ENCODE data around the gene TBPL2. TPM values are rescaled to one million over a fixed set of nuclear protein-coding genes. Genes with fewer than 3 reads are reported as not detected.
"Not testable (repeated sequence)": the region's sequence is repeated elsewhere in the genome, so short reads cannot be mapped to it uniquely, and the experiment has no call there.

Gene TBPL2
- total RNA-seq, 1 experiment from 2014 or later, result not detected

GRCh38 chr14:55404173-55404854, 36.1 kb downstream of the TBPL2 start:
- DNase-seq, result no peak

GRCh38 chr14:55401751-55402150, 38.7 kb downstream of the TBPL2 start:
- Histone ChIP-seq H3K4me3 (ENCODE audit: insufficient read depth, low read depth, low read length) (no peak overlapping the region), H3K27me3 (ENCODE audit: control insufficient read depth, insufficient read depth, low read length) (no peaks in the 10 kb centered on the region), H3K36me3 (replicated peaks; ENCODE audit: control insufficient read depth, insufficient read depth, low read length) (no peaks in the 10 kb centered on the region)
- no peak for DNase-seq

More at GRCh38 chr14:55404173-55404854, 36.1 kb downstream of the TBPL2 start:
- Histone ChIP-seq H3K27me3 (ENCODE audit: control insufficient read depth, insufficient read depth, low read length) (no peaks in the 10 kb centered on the region), H3K4me3 (ENCODE audit: insufficient read depth, low read depth, low read length) (no peak overlapping the region), H3K36me3 (replicated peaks; ENCODE audit: control insufficient read depth, insufficient read depth, low read length) (no peaks in the 10 kb centered on the region)

GRCh38 chr14:55399852-55400251, 40.6 kb downstream of the TBPL2 start:
- Histone ChIP-seq H3K27me3 (ENCODE audit: control insufficient read depth, insufficient read depth, low read length) (no peaks in the 10 kb centered on the region), H3K36me3 (replicated peaks; ENCODE audit: control insufficient read depth, insufficient read depth, low read length) (no peaks in the 10 kb centered on the region), H3K4me3 (ENCODE audit: insufficient read depth, low read depth, low read length) (no peak overlapping the region)
- DNase-seq, result no peak

GRCh38 chr14:55399183-55399582, 41.2 kb downstream of the TBPL2 start:
- Histone ChIP-seq H3K27me3 (ENCODE audit: control insufficient read depth, insufficient read depth, low read length) (no peaks in the 10 kb centered on the region), H3K36me3 (replicated peaks; ENCODE audit: control insufficient read depth, insufficient read depth, low read length) (no peaks in the 10 kb centered on the region), H3K4me3 (ENCODE audit: insufficient read depth, low read depth, low read length) (no peak overlapping the region)
- no peak for DNase-seq

- Histone ChIP-seq H3K36me3 (replicated peaks; ENCODE audit: control insufficient read depth, insufficient read depth, low read length) (no peaks in the 10 kb centered on the region), H3K4me3 (ENCODE audit: insufficient read depth, low read depth, low read length) (no peak overlapping the region), H3K27me3 (ENCODE audit: control insufficient read depth, insufficient read depth, low read length) (no peaks in the 10 kb centered on the region)
- DNase-seq, result no peak
Measured at GRCh38 chr14:55398679-55399078, 41.7 kb downstream of the TBPL2 start.

- H3K36me3 ChIP-seq (replicated peaks; ENCODE audit: control insufficient read depth, insufficient read depth, low read length), result no peaks in the 10 kb centered on the region
- H3K4me3 ChIP-seq (ENCODE audit: insufficient read depth, low read depth, low read length), result no peak overlapping the region
- no peaks in the 10 kb centered on the region for H3K27me3 ChIP-seq (ENCODE audit: control insufficient read depth, insufficient read depth, low read length)
- DNase-seq, result no peak
Measured at GRCh38 chr14:55389330-55389729, 51.1 kb downstream of the TBPL2 start.

GRCh38 chr14:55388160-55388559, 52.3 kb downstream of the TBPL2 start:
- Histone ChIP-seq H3K36me3 (replicated peaks; ENCODE audit: control insufficient read depth, insufficient read depth, low read length) (no peaks in the 10 kb centered on the region), H3K4me3 (ENCODE audit: insufficient read depth, low read depth, low read length) (no peak overlapping the region), H3K27me3 (ENCODE audit: control insufficient read depth, insufficient read depth, low read length) (no peaks in the 10 kb centered on the region)
- no peak for DNase-seq

- no peak for DNase-seq
- Histone ChIP-seq H3K4me3 (ENCODE audit: insufficient read depth, low read depth, low read length) (no peak overlapping the region), H3K36me3 (replicated peaks; ENCODE audit: control insufficient read depth, insufficient read depth, low read length) (no peaks in the 10 kb centered on the region), H3K27me3 (ENCODE audit: control insufficient read depth, insufficient read depth, low read length) (no peaks in the 10 kb centered on the region)
Measured at GRCh38 chr14:55387121-55387520, 53.3 kb downstream of the TBPL2 start.

GRCh38 chr14:55386037-55386808, 54.2 kb downstream of the TBPL2 start:
- Histone ChIP-seq H3K36me3 (replicated peaks; ENCODE audit: control insufficient read depth, insufficient read depth, low read length) (peaks cover 2% of the 10 kb centered on the region; the same call in 1 of the 2 replicates), H3K4me3 (ENCODE audit: insufficient read depth, low read depth, low read length) (no peak overlapping the region), H3K27me3 (ENCODE audit: control insufficient read depth, insufficient read depth, low read length) (no peaks in the 10 kb centered on the region)
- no peak for DNase-seq

- H3K36me3 ChIP-seq (replicated peaks; ENCODE audit: control insufficient read depth, insufficient read depth, low read length), result peaks cover 5% of the 10 kb centered on the region
- no peak for DNase-seq
- no peaks in the 10 kb centered on the region for H3K27me3 ChIP-seq (ENCODE audit: control insufficient read depth, insufficient read depth, low read length)
- H3K4me3 ChIP-seq (ENCODE audit: insufficient read depth, low read depth, low read length), result no peak overlapping the region
Measured at GRCh38 chr14:55384536-55384935, 55.9 kb downstream of the TBPL2 start.

- H3K27me3 ChIP-seq (ENCODE audit: control insufficient read depth, insufficient read depth, low read length), result no peaks in the 10 kb centered on the region
- no peak overlapping the region for H3K4me3 ChIP-seq (ENCODE audit: insufficient read depth, low read depth, low read length)
- H3K36me3 ChIP-seq (replicated peaks; ENCODE audit: control insufficient read depth, insufficient read depth, low read length), result peaks cover 5% of the 10 kb centered on the region
- no peak for DNase-seq
Measured at GRCh38 chr14:55383541-55384140, 56.8 kb downstream of the TBPL2 start.

- not testable (repeated sequence) for DNase-seq; H3K4me3 ChIP-seq (ENCODE audit: insufficient read depth, low read depth, low read length); H3K36me3 ChIP-seq (replicated peaks; ENCODE audit: control insufficient read depth, insufficient read depth, low read length); H3K27me3 ChIP-seq (ENCODE audit: control insufficient read depth, insufficient read depth, low read length)
Measured at GRCh38 chr14:55383056-55383466, 57.4 kb downstream of the TBPL2 start.

- peaks cover 5% of the 10 kb centered on the region for H3K36me3 ChIP-seq (replicated peaks; ENCODE audit: control insufficient read depth, insufficient read depth, low read length)
- H3K27me3 ChIP-seq (ENCODE audit: control insufficient read depth, insufficient read depth, low read length), result no peaks in the 10 kb centered on the region
- no peak for DNase-seq
- no peak overlapping the region for H3K4me3 ChIP-seq (ENCODE audit: insufficient read depth, low read depth, low read length)
Measured at GRCh38 chr14:55382483-55382882, 57.9 kb downstream of the TBPL2 start.

- no peak for DNase-seq
- H3K4me3 ChIP-seq (ENCODE audit: insufficient read depth, low read depth, low read length), result no peak overlapping the region
- peaks cover 5% of the 10 kb centered on the region for H3K36me3 ChIP-seq (replicated peaks; ENCODE audit: control insufficient read depth, insufficient read depth, low read length)
- H3K27me3 ChIP-seq (ENCODE audit: control insufficient read depth, insufficient read depth, low read length), result no peaks in the 10 kb centered on the region
Measured at GRCh38 chr14:55381561-55381960, 58.9 kb downstream of the TBPL2 start.

GRCh38 chr14:55381040-55381439, 59.4 kb downstream of the TBPL2 start:
- Histone ChIP-seq H3K36me3 (replicated peaks; ENCODE audit: control insufficient read depth, insufficient read depth, low read length) (peaks cover 5% of the 10 kb centered on the region), H3K4me3 (ENCODE audit: insufficient read depth, low read depth, low read length) (no peak overlapping the region), H3K27me3 (ENCODE audit: control insufficient read depth, insufficient read depth, low read length) (no peaks in the 10 kb centered on the region)
- no peak for DNase-seq
